Stimulated activated CD4-positive, alpha-beta T cell treated with anti-CD3 and anti-CD28 coated beads, Interleukin-4, amount 100 ng/mL, for 1 hour (primary cell): ENCODE results near the gene AIMP1.
"Not testable (repeated sequence)": the region's sequence is repeated elsewhere in the genome, so short reads cannot be mapped to it uniquely, and the experiment has no call there.

Experiments used
- DNase-seq: peaks from one replicate; pipeline ENCODE4 v3.0.0-alpha.2; 2020

AIMP1 gene

GRCh38 chr4:106358899-106359298 is 42.5 kb downstream of the AIMP1 start:
- no peak for DNase-seq

- no peak for DNase-seq
These were observed 45.9 kb downstream of the AIMP1 start for GRCh38 chr4:106362086-106362825.

GRCh38 chr4:106364282-106364681 is 47.9 kb downstream of the AIMP1 start:
- no peak for DNase-seq

- no peak for DNase-seq
These were observed 49.3 kb downstream of the AIMP1 start for GRCh38 chr4:106365613-106366012.

GRCh38 chr4:106366026-106366425 is 49.7 kb downstream of the AIMP1 start:
- no peak for DNase-seq

GRCh38 chr4:106367072-106367471 is 50.7 kb downstream of the AIMP1 start:
- no peak for DNase-seq

DNA sequence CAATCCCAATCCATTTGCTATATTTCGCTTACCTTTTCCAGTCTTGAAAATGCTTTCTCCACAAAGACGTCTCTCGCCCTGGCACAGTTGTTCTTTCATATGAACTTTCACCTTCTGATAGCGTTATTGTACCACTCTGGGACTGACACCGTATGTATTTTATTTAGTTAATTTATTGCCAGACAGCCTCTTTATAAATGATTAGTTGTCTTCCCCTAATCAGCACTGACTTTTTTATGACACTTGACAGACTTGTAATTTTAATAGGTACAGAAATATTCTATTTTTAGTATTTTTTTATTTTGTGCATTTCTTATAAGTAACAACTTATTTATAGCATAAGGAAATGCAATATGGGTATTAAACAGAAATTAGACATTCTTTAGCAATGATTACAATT is 52.3 kb downstream of the AIMP1 start, which contains the start of gene GIMD1:
TSS of gene GIMD1 (minus strand) at position 101 of the 400 bp plus-strand sequence. CDS start 1,343 bp downstream, outside the sequence.
- DNase-seq = no peak

DNA sequence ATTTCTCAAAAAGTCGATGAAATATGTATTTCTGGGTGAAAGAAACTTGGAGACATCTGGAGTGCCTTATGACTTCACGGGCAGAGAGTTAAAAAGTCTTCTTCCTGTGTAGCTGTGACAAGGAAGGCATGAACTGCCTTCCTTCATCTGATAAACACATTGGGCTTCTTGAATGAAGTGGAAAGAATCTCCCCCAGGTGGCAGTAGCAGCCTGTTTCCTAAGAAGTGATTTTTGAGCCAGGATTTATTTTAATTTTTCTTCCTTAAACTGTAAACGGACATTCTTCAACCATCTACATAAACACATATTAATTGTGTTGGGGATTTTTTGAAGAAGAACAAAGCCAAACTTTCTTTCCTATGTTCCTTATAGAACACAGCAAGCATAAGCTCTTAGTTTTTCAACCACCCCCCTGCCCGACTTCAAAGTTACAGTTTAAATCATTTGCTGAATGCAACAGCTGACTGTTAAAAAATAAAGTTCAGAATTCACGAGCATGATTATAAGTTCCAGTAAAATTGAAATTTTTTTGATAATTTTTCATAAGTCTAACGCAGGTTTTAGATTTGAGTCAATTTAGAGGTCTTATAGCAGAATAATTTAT is 53.2 kb downstream of the AIMP1 start:
- DNase-seq = no peak

GRCh38 chr4:106370214-106370613 is 53.9 kb downstream of the AIMP1 start:
- DNase-seq = no peak

DNA sequence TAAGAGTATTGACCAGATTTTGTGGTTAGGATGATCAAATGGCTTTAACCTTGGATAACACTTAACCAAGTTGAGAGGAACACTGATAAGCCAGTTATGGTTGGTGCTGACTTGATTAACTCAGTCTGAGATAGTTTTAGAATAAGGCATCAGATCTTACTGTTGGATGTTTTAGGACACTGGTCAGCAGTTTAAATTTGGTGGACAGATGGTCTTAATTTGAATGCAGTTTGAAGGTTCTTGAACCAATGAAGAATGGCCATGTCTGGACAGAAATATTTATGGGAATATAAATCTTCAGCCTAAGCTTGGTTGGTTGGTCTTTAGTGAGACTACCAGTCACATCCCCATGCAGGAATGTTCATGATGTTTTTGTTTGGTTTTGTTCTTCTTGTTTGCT is 54.8 kb downstream of the AIMP1 start:
- DNase-seq = no peak

DNA sequence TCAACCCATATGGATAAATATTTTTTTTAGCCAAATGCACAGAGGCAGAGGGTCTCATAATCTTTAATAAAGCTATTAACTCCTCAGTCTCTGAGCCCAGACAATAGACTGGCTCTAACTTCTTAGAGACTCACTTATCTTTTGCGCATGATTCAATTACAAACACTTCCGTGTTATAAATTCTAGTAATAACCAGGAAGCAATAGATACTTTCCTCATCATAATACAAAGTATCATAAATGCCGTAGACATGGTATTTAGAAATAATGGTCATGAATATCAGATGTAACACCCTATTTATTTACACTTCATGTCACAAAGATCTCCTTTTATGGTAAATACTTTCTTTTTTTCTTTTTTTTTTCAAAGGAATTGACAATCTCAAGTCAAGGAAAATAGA is 56.7 kb downstream of the AIMP1 start:
- no peak for DNase-seq

DNA sequence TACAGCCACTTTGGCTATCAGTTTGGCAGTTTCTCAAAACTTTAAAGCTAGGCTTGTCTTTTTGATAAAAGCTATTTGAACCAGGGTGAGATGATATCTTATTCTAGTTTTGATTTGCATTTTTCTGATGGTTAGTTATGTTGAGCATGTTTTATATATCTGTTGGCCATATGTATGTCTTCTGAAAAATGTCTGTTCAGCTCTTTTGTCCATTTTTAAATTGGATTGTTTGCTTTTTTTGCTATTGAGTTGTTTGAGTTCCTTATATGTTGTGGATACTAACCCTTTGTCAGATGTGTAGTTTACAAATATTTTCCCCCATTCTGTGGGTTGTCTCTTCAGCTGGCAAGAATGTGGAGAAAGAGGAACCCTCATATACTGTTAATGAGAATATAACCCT is 63.8 kb downstream of the AIMP1 start:
- DNase-seq = no peak

- no peak for DNase-seq
These were observed 68.5 kb downstream of the AIMP1 start for GRCh38 chr4:106384878-106385277.

DNA sequence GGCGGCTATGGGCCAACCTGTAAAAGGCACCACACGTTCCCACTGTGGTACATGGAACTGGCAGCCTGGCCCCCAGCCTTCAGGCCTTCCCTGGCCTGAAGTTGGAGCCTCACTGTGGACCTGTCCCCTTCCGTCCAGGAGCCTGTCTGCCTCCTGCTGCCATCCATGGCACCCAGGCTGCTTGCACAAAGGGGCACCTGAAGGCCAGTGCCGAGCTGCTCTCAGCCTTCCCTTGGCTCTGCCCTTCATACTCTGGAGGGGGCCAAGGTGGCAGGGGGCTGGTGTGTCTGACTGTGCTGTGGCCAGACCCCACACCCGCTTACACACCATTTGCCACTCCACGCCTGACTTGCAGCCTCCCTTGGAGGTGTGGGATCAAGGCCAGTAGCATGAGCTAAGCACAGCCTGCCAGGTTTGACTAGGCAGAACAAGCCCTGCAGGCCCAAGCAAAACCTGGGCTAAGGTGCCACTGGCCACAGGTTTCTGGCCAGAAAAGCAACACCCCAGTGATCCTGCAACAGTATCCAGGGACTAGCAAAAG is 69.6 kb downstream of the AIMP1 start:
- DNase-seq = no peak

- DNase-seq = no peak
These were observed 79.2 kb downstream of the AIMP1 start for GRCh38 chr4:106395582-106395981.

DNA sequence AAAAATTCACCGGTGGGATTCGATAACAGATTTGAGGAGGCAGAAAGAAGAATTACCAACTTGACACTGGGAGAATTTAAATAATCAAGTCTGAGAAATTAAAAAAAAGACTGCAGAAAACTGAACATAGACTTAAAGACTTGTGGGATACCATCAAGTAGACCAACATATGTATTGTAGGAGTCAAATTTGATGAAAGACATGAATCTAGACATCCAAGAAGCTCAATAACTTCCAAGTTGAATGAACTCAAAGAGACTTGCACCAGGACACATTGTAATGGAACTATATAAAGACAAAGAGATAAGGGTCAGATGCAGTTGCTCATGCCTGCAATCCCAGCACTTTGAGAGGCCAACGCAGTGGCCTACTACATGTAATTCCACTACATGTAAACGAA is 82.5 kb downstream of the AIMP1 start:
- DNase-seq = not testable (repeated sequence)
